Measurements from ENCODE around the gene ACSBG1.

Gene ACSBG1

DNA sequence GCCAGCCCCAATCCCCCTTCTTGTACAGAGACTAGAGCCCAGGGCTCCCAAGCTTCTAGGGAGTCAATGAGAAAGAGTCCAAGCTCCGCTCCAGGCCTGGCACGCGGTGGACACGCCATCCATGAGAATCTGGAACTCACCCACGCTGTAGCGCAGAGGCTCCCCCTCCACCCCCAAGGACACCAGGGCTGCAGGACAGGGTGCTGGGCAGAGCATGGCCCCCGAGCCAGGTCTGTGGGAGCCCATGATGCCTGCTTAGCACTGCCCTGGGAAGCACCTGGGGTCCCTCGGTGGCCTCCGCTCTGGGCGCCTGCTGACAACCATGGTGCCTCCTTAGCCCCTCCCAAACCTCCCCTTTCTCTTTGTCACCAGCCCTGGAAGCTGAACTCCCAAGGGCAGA is 28.5 kb downstream of the ACSBG1 start:
- no peak overlapping the region for H3K9ac ChIP-seq (ENCODE audit: low read depth in 1 of 2, low read length in 2 of 2)
- H3K4me1 ChIP-seq (ENCODE audit: control insufficient read depth in 1 of 2, insufficient read depth in 2 of 2, low read length in 2 of 2) = peaks cover 18 to 34% of the 10 kb centered on the region in 2 donors
- no peaks in the 10 kb centered on the region for H3K36me3 ChIP-seq (ENCODE audit: control insufficient read depth in 1 of 2, insufficient read depth in 2 of 2, low read length in 2 of 2)
- H3K9me3 ChIP-seq (ENCODE audit: control insufficient read depth in 1 of 2, low read length in 2 of 2) = no peaks in the 10 kb centered on the region
- no peak overlapping the region for H3K27ac ChIP-seq (ENCODE audit: low read depth, low read length)
- H3K27me3 ChIP-seq (ENCODE audit: control insufficient read depth in 1 of 2, insufficient read depth in 2 of 2, low read length in 2 of 2) = no peaks in the 10 kb centered on the region
- H3K4me3 ChIP-seq (ENCODE audit: low read depth in 1 of 2, low read length in 2 of 2) = no peak overlapping the region

GRCh38 chr15:78205337-78205736 is 29.0 kb downstream of the ACSBG1 start:
- Histone ChIP-seq H3K27ac (ENCODE audit: low read depth, low read length) (no peak overlapping the region), H3K36me3 (ENCODE audit: control insufficient read depth in 1 of 2, insufficient read depth in 2 of 2, low read length in 2 of 2) (no peaks in the 10 kb centered on the region), H3K27me3 (ENCODE audit: control insufficient read depth in 1 of 2, insufficient read depth in 2 of 2, low read length in 2 of 2) (no peaks in the 10 kb centered on the region), H3K9ac (ENCODE audit: low read depth in 1 of 2, low read length in 2 of 2) (no peak overlapping the region), H3K4me3 (ENCODE audit: low read depth in 1 of 2, low read length in 2 of 2) (no peak overlapping the region), H3K9me3 (ENCODE audit: control insufficient read depth in 1 of 2, low read length in 2 of 2) (no peaks in the 10 kb centered on the region), H3K4me1 (ENCODE audit: control insufficient read depth in 1 of 2, insufficient read depth in 2 of 2, low read length in 2 of 2) (peaks cover 12 to 30% of the 10 kb centered on the region in 2 donors)

GRCh38 chr15:78204351-78205309 is 29.7 kb downstream of the ACSBG1 start:
- Histone ChIP-seq H3K27ac (ENCODE audit: low read depth, low read length) (no peak overlapping the region), H3K9ac (ENCODE audit: low read depth in 1 of 2, low read length in 2 of 2) (no peak overlapping the region)

DNA sequence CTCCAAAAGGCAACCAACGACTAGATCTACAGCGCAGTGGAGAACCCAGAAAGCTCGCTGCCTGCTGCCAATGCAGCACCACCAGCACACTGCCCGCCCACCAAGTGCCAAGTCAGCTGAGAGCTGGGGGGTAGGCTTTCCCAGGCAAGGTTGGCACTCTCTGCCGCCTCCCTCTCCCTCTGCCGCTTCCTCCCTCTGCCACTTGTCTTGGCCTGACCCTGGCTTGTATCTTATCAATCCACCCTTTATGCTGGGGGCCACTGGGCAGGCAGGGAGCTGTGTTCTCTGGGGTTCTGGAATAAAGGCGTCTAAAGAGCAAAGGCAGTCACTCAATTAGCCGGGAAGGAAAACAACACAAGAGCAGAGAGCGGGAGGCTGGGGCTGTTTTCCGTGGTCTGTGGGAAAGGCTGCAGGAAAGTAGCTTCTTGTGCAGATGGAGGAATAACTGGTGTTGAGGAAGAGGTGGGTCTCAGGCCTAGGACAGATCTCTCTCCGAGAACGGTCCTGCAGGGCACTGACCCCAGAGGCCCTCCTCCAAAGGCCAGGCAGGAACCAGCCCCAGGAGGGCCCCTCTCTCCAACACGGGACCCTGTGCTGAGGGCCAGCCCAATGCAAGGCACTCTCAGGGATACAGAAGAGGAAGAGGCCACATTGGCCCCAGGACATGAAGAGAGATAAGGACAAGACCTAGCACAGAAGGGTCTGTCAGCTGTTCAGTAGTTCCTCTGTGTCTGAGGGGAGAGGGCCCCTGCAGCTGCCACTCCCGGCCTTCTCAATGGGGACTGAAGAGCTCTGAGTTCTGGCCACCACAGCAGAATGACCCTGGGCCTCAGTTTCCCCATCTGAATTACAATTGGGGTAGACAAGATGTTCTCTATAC is 30.8 kb downstream of the ACSBG1 start:
- H3K4me3 ChIP-seq (ENCODE audit: low read depth in 1 of 2, low read length in 2 of 2) = no peak overlapping the region
- H3K4me1 ChIP-seq (ENCODE audit: control insufficient read depth in 1 of 2, insufficient read depth in 2 of 2, low read length in 2 of 2) = peaks cover 0 to 14% of the 10 kb centered on the region in 2 donors
- H3K9me3 ChIP-seq (ENCODE audit: control insufficient read depth in 1 of 2, low read length in 2 of 2) = no peaks in the 10 kb centered on the region
- no peaks in the 10 kb centered on the region for H3K36me3 ChIP-seq (ENCODE audit: control insufficient read depth in 1 of 2, insufficient read depth in 2 of 2, low read length in 2 of 2)
- no peak overlapping the region for H3K9ac ChIP-seq (ENCODE audit: low read depth in 1 of 2, low read length in 2 of 2)
- H3K27me3 ChIP-seq (ENCODE audit: control insufficient read depth in 1 of 2, insufficient read depth in 2 of 2, low read length in 2 of 2) = no peaks in the 10 kb centered on the region
- no peak overlapping the region for H3K27ac ChIP-seq (ENCODE audit: low read depth, low read length)

More at GRCh38 chr15:78204351-78205309, 29.7 kb downstream of the ACSBG1 start:
- Histone ChIP-seq H3K9me3 (ENCODE audit: control insufficient read depth in 1 of 2, low read length in 2 of 2) (no peaks in the 10 kb centered on the region), H3K4me3 (ENCODE audit: low read depth in 1 of 2, low read length in 2 of 2) (no peak overlapping the region), H3K27me3 (ENCODE audit: control insufficient read depth in 1 of 2, insufficient read depth in 2 of 2, low read length in 2 of 2) (no peaks in the 10 kb centered on the region), H3K36me3 (ENCODE audit: control insufficient read depth in 1 of 2, insufficient read depth in 2 of 2, low read length in 2 of 2) (no peaks in the 10 kb centered on the region), H3K4me1 (ENCODE audit: control insufficient read depth in 1 of 2, insufficient read depth in 2 of 2, low read length in 2 of 2) (peaks cover 5 to 23% of the 10 kb centered on the region in 2 donors)

- H3K4me1 ChIP-seq (ENCODE audit: control insufficient read depth in 1 of 2, insufficient read depth in 2 of 2, low read length in 2 of 2) = peaks cover 0 to 14% of the 10 kb centered on the region in 2 donors
- no peaks in the 10 kb centered on the region for H3K27me3 ChIP-seq (ENCODE audit: control insufficient read depth in 1 of 2, insufficient read depth in 2 of 2, low read length in 2 of 2)
- H3K27ac ChIP-seq (ENCODE audit: low read depth, low read length) = no peak overlapping the region
- no peaks in the 10 kb centered on the region for H3K36me3 ChIP-seq (ENCODE audit: control insufficient read depth in 1 of 2, insufficient read depth in 2 of 2, low read length in 2 of 2)
- H3K9ac ChIP-seq (ENCODE audit: low read depth in 1 of 2, low read length in 2 of 2) = no peak overlapping the region
- H3K9me3 ChIP-seq (ENCODE audit: control insufficient read depth in 1 of 2, low read length in 2 of 2) = no peaks in the 10 kb centered on the region
- H3K4me3 ChIP-seq (ENCODE audit: low read depth in 1 of 2, low read length in 2 of 2) = no peak overlapping the region
Measured at GRCh38 chr15:78201281-78202190, 32.8 kb downstream of the ACSBG1 start.

- no peaks in the 10 kb centered on the region for H3K9me3 ChIP-seq (ENCODE audit: control insufficient read depth in 1 of 2, low read length in 2 of 2)
- H3K27me3 ChIP-seq (ENCODE audit: control insufficient read depth in 1 of 2, insufficient read depth in 2 of 2, low read length in 2 of 2) = no peaks in the 10 kb centered on the region
- no peak overlapping the region for H3K4me3 ChIP-seq (ENCODE audit: low read depth in 1 of 2, low read length in 2 of 2)
- peaks cover 0 to 14% of the 10 kb centered on the region in 2 donors for H3K4me1 ChIP-seq (ENCODE audit: control insufficient read depth in 1 of 2, insufficient read depth in 2 of 2, low read length in 2 of 2)
- no peak overlapping the region for H3K9ac ChIP-seq (ENCODE audit: low read depth in 1 of 2, low read length in 2 of 2)
- H3K27ac ChIP-seq (ENCODE audit: low read depth, low read length) = no peak overlapping the region
- no peaks in the 10 kb centered on the region for H3K36me3 ChIP-seq (ENCODE audit: control insufficient read depth in 1 of 2, insufficient read depth in 2 of 2, low read length in 2 of 2)
Measured at GRCh38 chr15:78200276-78200930, 34.0 kb downstream of the ACSBG1 start.

GRCh38 chr15:78197632-78198031 is 36.7 kb downstream of the ACSBG1 start:
- Histone ChIP-seq H3K27ac (ENCODE audit: low read depth, low read length) (no peak overlapping the region), H3K9me3 (ENCODE audit: control insufficient read depth in 1 of 2, low read length in 2 of 2) (no peaks in the 10 kb centered on the region), H3K36me3 (ENCODE audit: control insufficient read depth in 1 of 2, insufficient read depth in 2 of 2, low read length in 2 of 2) (no peaks in the 10 kb centered on the region), H3K9ac (ENCODE audit: low read depth in 1 of 2, low read length in 2 of 2) (no peak overlapping the region), H3K4me3 (ENCODE audit: low read depth in 1 of 2, low read length in 2 of 2) (no peak overlapping the region), H3K27me3 (ENCODE audit: control insufficient read depth in 1 of 2, insufficient read depth in 2 of 2, low read length in 2 of 2) (no peaks in the 10 kb centered on the region), H3K4me1 (ENCODE audit: control insufficient read depth in 1 of 2, insufficient read depth in 2 of 2, low read length in 2 of 2) (no peaks in the 10 kb centered on the region)

DNA sequence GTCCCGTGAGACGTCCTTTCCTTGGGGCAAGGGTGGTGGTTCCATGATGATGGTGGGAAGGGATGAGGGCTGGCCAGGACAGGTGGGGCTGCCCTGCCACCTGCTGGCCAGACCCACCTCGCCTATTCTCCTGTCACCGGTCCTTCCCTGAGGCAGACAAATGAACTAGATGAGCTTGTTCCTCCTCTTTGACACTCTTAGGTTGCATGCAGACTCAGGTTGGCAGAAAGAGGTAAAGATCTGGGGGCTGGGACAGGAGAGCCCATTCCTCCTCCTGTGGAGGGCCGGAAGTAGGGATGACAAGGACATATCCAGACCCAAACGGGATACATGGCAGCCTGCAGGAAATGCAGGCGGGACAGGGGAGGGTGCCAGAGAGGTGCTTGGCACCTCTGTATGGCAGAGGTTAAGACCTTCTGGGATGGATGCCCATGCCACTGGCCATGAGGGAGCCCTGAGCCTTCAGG is 38.6 kb downstream of the ACSBG1 start:
- Histone ChIP-seq H3K9ac (ENCODE audit: low read depth in 1 of 2, low read length in 2 of 2) (no peak overlapping the region), H3K27ac (ENCODE audit: low read depth, low read length) (no peak overlapping the region), H3K4me3 (ENCODE audit: low read depth in 1 of 2, low read length in 2 of 2) (no peak overlapping the region), H3K27me3 (ENCODE audit: control insufficient read depth in 1 of 2, insufficient read depth in 2 of 2, low read length in 2 of 2) (no peaks in the 10 kb centered on the region), H3K4me1 (ENCODE audit: control insufficient read depth in 1 of 2, insufficient read depth in 2 of 2, low read length in 2 of 2) (no peaks in the 10 kb centered on the region), H3K9me3 (ENCODE audit: control insufficient read depth in 1 of 2, low read length in 2 of 2) (no peaks in the 10 kb centered on the region), H3K36me3 (ENCODE audit: control insufficient read depth in 1 of 2, insufficient read depth in 2 of 2, low read length in 2 of 2) (no peaks in the 10 kb centered on the region)

DNA sequence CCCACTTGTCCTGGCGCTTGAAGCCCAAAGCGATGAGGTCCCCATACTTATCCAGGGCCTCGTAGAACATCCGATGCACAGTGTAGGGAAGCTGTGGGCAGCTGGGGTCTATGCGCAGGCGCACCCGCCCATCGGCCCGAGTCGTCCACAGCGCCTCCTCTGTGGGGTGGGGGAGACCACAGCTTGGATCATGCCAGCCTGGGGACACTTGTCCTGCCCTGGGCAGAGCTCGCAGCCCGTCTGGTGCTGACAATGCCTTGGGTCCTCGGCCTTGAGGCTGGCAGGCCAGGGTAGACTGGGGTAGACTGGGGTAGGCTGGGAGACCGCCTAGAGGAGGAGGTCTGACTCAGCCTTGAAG is 39.8 kb downstream of the ACSBG1 start:
- no peak overlapping the region for H3K4me3 ChIP-seq (ENCODE audit: low read depth in 1 of 2, low read length in 2 of 2)
- no peaks in the 10 kb centered on the region for H3K4me1 ChIP-seq (ENCODE audit: control insufficient read depth in 1 of 2, insufficient read depth in 2 of 2, low read length in 2 of 2)
- no peaks in the 10 kb centered on the region for H3K36me3 ChIP-seq (ENCODE audit: control insufficient read depth in 1 of 2, insufficient read depth in 2 of 2, low read length in 2 of 2)
- no peaks in the 10 kb centered on the region for H3K9me3 ChIP-seq (ENCODE audit: control insufficient read depth in 1 of 2, low read length in 2 of 2)
- H3K9ac ChIP-seq (ENCODE audit: low read depth in 1 of 2, low read length in 2 of 2) = no peak overlapping the region
- H3K27me3 ChIP-seq (ENCODE audit: control insufficient read depth in 1 of 2, insufficient read depth in 2 of 2, low read length in 2 of 2) = no peaks in the 10 kb centered on the region
- no peak overlapping the region for H3K27ac ChIP-seq (ENCODE audit: low read depth, low read length)
